HepG2 (cell line): ENCODE measurements around the gene ETFA. TPM values are rescaled to one million over a fixed set of nuclear protein-coding genes. Genes with fewer than 3 reads are reported as not detected.

Experiments used
- ELF4 ChIP-seq: sonication (generic); formaldehyde crosslinking; IDR thresholded peaks from 2 replicates; pipeline ENCODE4 v1.5.0; 2020; ENCODE audit warnings: missing genetic modification reagents, mild to moderate bottlenecking, moderate library complexity, borderline replicate concordance
- ELK4 ChIP-seq: sonication (generic); formaldehyde crosslinking; IDR thresholded peaks from 2 replicates; pipeline ENCODE4 v1.9.0; 2021; ENCODE audit warnings: missing genetic modification reagents, borderline replicate concordance
- FLYWCH1 ChIP-seq: sonication (generic); formaldehyde crosslinking; IDR thresholded peaks from 2 replicates; pipeline ENCODE4 v1.8.1; 2023; ENCODE audit warnings: mild to moderate bottlenecking, missing genetic modification reagents
- GABPB1 ChIP-seq: IDR thresholded peaks from 2 replicates; pipeline ENCODE4 v1.6.1; 2016; ENCODE audit warnings: mild to moderate bottlenecking, missing genetic modification reagents, moderate library complexity, missing compliant biosample characterization
- GLI4 ChIP-seq: sonication (generic); formaldehyde crosslinking; IDR thresholded peaks from 2 replicates; pipeline ENCODE4 v1.5.1; 2020; ENCODE audit warnings: missing genetic modification reagents, mild to moderate bottlenecking, moderate library complexity, borderline replicate concordance
- JARID2 ChIP-seq: sonication (generic); formaldehyde crosslinking; IDR thresholded peaks from 2 replicates; pipeline ENCODE4 v1.8.1; 2023; ENCODE audit warnings: missing genetic modification reagents, inconsistent platforms; ENCODE audit not compliant: insufficient replicate concordance
- JUND ChIP-seq: sonication (generic); formaldehyde crosslinking; IDR thresholded peaks from 2 replicates; pipeline ENCODE4 v1.8.0; 2022; ENCODE audit warnings: mild to moderate bottlenecking, missing genetic modification reagents
- PRPF4 ChIP-seq: fragments of 200-400 bp; formaldehyde crosslinking; IDR thresholded peaks from 2 replicates; pipeline ENCODE4 v1.6.1; 2016; ENCODE audit warnings: low read length, low read depth; ENCODE audit not compliant: poor library complexity, severe bottlenecking
- REST ChIP-seq, 2 experiments: IDR thresholded peaks; 2 replicates each; pipeline ENCODE4 v1.6.1; 2011 to 2012; ENCODE audit warnings: low read length in 2 of 2, borderline replicate concordance in 1 of 2, low read depth in 1 of 2, mild to moderate bottlenecking in 1 of 2, moderate library complexity in 1 of 2
- SAFB2 ChIP-seq: sonication (generic); formaldehyde crosslinking; IDR thresholded peaks from 2 replicates; pipeline ENCODE4 v1.5.1; 2020; ENCODE audit warnings: missing genetic modification reagents, low read depth, mild to moderate bottlenecking, borderline replicate concordance
- YEATS2 ChIP-seq: sonication (generic); formaldehyde crosslinking; IDR thresholded peaks from 2 replicates; pipeline ENCODE4 v1.4.0; 2020; ENCODE audit warnings: missing genetic modification reagents, borderline replicate concordance
- ZBTB25 ChIP-seq: IDR thresholded peaks from 2 replicates; pipeline ENCODE4 v1.6.1; 2018; ENCODE audit warnings: missing genetic modification reagents
- ZFP62 ChIP-seq: sonication (generic); formaldehyde crosslinking; IDR thresholded peaks from 2 replicates; pipeline ENCODE4 v1.4.0; 2020; ENCODE audit warnings: missing genetic modification reagents
- ZNF251 ChIP-seq: sonication (generic); formaldehyde crosslinking; IDR thresholded peaks from 2 replicates; pipeline ENCODE4 v1.9.0; 2021; ENCODE audit warnings: mild to moderate bottlenecking, missing genetic modification reagents
- ZNF317 ChIP-seq: sonication (generic); formaldehyde crosslinking; IDR thresholded peaks from 2 replicates; pipeline ENCODE4 v1.5.0; 2020; ENCODE audit warnings: mild to moderate bottlenecking, missing genetic modification reagents
- ZNF432 ChIP-seq: sonication (generic); formaldehyde crosslinking; IDR thresholded peaks from 2 replicates; pipeline ENCODE4 v1.5.0; 2020; ENCODE audit warnings: missing genetic modification reagents, mild to moderate bottlenecking, borderline replicate concordance
- ZSCAN9 ChIP-seq: IDR thresholded peaks from 2 replicates; pipeline ENCODE4 v1.6.1; 2016; ENCODE audit warnings: borderline replicate concordance
- polyA plus RNA-seq, 8 experiments: library from polyadenylated mRNA; depleted of rRNA in 3 of 8; stranded (reverse) in 7 of 8; unstranded in 1 of 8; fragments of >200 nt; fragmentation: Illumina TruSeq in 4 of 8; extraction: Trizol in 4 of 8; gene quantifications; 2 replicates each; pipeline versions ENCODE4 v1.2.1 to v1.2.3, GENCODE V29; 2011 to 2016; ENCODE audit warnings: low read depth in 4 of 8, missing spikeins in 1 of 8, mixed read lengths in 1 of 8; ENCODE audit not compliant: insufficient read depth in 1 of 8
- total RNA-seq, 5 experiments: library from RNA; depleted of rRNA; stranded (reverse); fragments of >200 nt; fragmentation: Illumina TruSeq; extraction: Trizol; gene quantifications; 2 replicates each; pipeline ENCODE4 v1.2.3, GENCODE V29; 2016; ENCODE audit warnings: low read depth in 1 of 5
- TF ChIP-seq, protein P1 (sequence below): sonication (generic); formaldehyde crosslinking; IDR thresholded peaks from 2 replicates; pipeline ENCODE4 v1.5.0; 2020; ENCODE audit warnings: mild to moderate bottlenecking, missing genetic modification reagents, borderline replicate concordance

Gene ETFA
- total and polyA plus RNA-seq, 2 of the 13 experiments (the other 11 are each of a cell fraction or from before 2014, with no cell fraction given): 291 to 396 TPM

GRCh38 chr15:76337696-76338485 is 26.6 kb upstream of the ETFA start (continued):
- TF ChIP-seq ZNF432 (CRISPR knock-in tag) (no peak), ZFP62 (CRISPR knock-in tag) (no peak), JARID2 (CRISPR knock-in tag) (no peak), ZNF317 (CRISPR knock-in tag) (no peak), GABPB1 (CRISPR knock-in tag) (peak; percentile 69; the same call in 1 of the 2 replicates), FLYWCH1 (CRISPR knock-in tag) (peak; percentile 73; the same call in 1 of the 2 replicates), ZNF251 (CRISPR knock-in tag) (0 out of 2 replicates have a peak, but pooled peaks have one; percentile 58), ZSCAN9 (CRISPR knock-in tag) (peak; percentile 46; the same call in 1 of the 2 replicates), ZBTB25 (CRISPR knock-in tag) (0 out of 2 replicates have a peak, but pooled peaks have one; percentile 31), ELF4 (CRISPR knock-in tag) (no peak), GLI4 (CRISPR knock-in tag) (peak; percentile 83; the same call in 1 of the 2 replicates), PRPF4 (no peak), JUND (CRISPR knock-in tag) (no peak), ELK4 (CRISPR knock-in tag) (0 out of 2 replicates have a peak, but pooled peaks have one; percentile 18), SAFB2 (CRISPR knock-in tag) (no peak), YEATS2 (peak; percentile 42; the same call in 1 of the 2 replicates), REST (IDR thresholded peaks at IDR 0.05; ENCODE audit: borderline replicate concordance in 1 of 2, low read depth in 1 of 2, low read length in 2 of 2) (no peak)
- TF ChIP-seq, protein P1, sequence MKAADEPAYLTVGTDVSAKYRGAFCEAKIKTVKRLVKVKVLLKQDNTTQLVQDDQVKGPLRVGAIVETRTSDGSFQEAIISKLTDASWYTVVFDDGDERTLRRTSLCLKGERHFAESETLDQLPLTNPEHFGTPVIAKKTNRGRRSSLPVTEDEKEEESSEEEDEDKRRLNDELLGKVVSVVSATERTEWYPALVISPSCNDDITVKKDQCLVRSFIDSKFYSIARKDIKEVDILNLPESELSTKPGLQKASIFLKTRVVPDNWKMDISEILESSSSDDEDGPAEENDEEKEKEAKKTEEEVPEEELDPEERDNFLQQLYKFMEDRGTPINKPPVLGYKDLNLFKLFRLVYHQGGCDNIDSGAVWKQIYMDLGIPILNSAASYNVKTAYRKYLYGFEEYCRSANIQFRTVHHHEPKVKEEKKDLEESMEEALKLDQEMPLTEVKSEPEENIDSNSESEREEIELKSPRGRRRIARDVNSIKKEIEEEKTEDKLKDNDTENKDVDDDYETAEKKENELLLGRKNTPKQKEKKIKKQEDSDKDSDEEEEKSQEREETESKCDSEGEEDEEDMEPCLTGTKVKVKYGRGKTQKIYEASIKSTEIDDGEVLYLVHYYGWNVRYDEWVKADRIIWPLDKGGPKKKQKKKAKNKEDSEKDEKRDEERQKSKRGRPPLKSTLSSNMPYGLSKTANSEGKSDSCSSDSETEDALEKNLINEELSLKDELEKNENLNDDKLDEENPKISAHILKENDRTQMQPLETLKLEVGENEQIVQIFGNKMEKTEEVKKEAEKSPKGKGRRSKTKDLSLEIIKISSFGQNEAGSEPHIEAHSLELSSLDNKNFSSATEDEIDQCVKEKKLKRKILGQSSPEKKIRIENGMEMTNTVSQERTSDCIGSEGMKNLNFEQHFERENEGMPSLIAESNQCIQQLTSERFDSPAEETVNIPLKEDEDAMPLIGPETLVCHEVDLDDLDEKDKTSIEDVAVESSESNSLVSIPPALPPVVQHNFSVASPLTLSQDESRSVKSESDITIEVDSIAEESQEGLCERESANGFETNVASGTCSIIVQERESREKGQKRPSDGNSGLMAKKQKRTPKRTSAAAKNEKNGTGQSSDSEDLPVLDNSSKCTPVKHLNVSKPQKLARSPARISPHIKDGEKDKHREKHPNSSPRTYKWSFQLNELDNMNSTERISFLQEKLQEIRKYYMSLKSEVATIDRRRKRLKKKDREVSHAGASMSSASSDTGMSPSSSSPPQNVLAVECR: peak; percentile 70
